ENCODE data around the gene P3H2. TPM values are rescaled to one million over a fixed set of nuclear protein-coding genes. Genes with fewer than 3 reads are reported as not detected.
"Not testable (repeated sequence)": the region's sequence is repeated elsewhere in the genome, so short reads cannot be mapped to it uniquely, and the experiment has no call there.

Gene P3H2
- total and polyA plus RNA-seq, 2 donors (not counting 1 experiment from before 2014, with no cell fraction given): not detected

- CTCF ChIA-PET: interaction anchor here (0.6 to 5.1 kb wide), 8 partner anchors 9 to 1088 kb away, joined by 3 to 40 read pairs (median 7); no protein-coding TSS in a partner anchor
- Histone ChIP-seq H3K4me2 (replicated peaks; ENCODE audit: low read depth, low read length, poor library complexity, severe bottlenecking) (no peak overlapping the region), H3K4me3 (ENCODE audit: control extremely low read depth in 1 of 5, extremely low read depth in 1 of 5, insufficient read depth in 1 of 5, low read depth in 2 of 5, low read length in 4 of 5) (no peak overlapping the region), H2AFZ (ENCODE audit: insufficient read depth, low read depth, low read length, poor library complexity, severe bottlenecking) (no peak overlapping the region), H3K9me3 (ENCODE audit: control extremely low read depth in 1 of 3, control insufficient read depth in 2 of 3, insufficient read depth in 1 of 3, low read length in 2 of 3) (no peaks in the 10 kb centered on the region), H3K9ac (ENCODE audit: low read length) (no peak overlapping the region), H3K27ac (ENCODE audit: low read length in 2 of 2) (no peak overlapping the region), H4K20me1 (ENCODE audit: control insufficient read depth, insufficient read depth, low read length, poor library complexity, severe bottlenecking) (no peaks in the 10 kb centered on the region), H3K36me3 (replicated peaks in 1 of 2; ENCODE audit: control extremely low read depth in 1 of 2, control insufficient read depth in 1 of 2, extremely low read depth in 1 of 2, insufficient read depth in 2 of 2, low read length in 1 of 2) (no peaks in the 10 kb centered on the region), H3K79me2 (ENCODE audit: control insufficient read depth, insufficient read depth, low read length) (no peaks in the 10 kb centered on the region), H3K27me3 (replicated peaks in 1 of 4; ENCODE audit: control extremely low read depth in 1 of 4, control insufficient read depth in 3 of 4, insufficient read depth in 4 of 4, low read length in 3 of 4) (no peaks in the 10 kb centered on the region), H3K4me1 (ENCODE audit: control insufficient read depth in 2 of 2, insufficient read depth in 2 of 2, low read length in 2 of 2) (no peaks in the 10 kb centered on the region)
- POLR2A ChIA-PET: no interaction called here
- Mint-ChIP-seq H3K27me3 (peaks cover 16% of the 10 kb centered on the region), H3K27ac (no peak overlapping the region), H3K4me1 (peaks cover 1% of the 10 kb centered on the region), H3K9me3 (ENCODE audit: insufficient read depth) (no peaks in the 10 kb centered on the region), H3K4me3 (no peak overlapping the region)
- WGBS (ENCODE audit: insufficient coverage): 96% methylated on average over 3 of the region's 4 CpGs
- TF ChIP-seq EZH2 (IDR thresholded peaks at IDR 0.05; ENCODE audit: borderline replicate concordance, insufficient read depth, low read depth, low read length, poor library complexity, severe bottlenecking): no peak
- no peak for TF ChIP-seq CTCF (IDR thresholded peaks at IDR 0.05)
- DNase-seq: no peak
- ATAC-seq (ENCODE audit: low read depth): no peak
- intact Hi-C loops (cut with micrococcal nuclease): loop anchor here (10.0 kb wide), 1 partner anchor 462 kb away; no protein-coding TSS in a partner anchor
Measured at GRCh38 chr3:189962466-189962865, 158.2 kb downstream of the P3H2 start.

- ATAC-seq (ENCODE audit: low read depth) (peak; percentile 58), DNase-seq (peak; percentile 49)
- Histone ChIP-seq H3K4me2 (replicated peaks; ENCODE audit: low read depth, low read length, poor library complexity, severe bottlenecking) (no peak overlapping the region), H3K36me3 (replicated peaks in 1 of 2; ENCODE audit: control extremely low read depth in 1 of 2, control insufficient read depth in 1 of 2, extremely low read depth in 1 of 2, insufficient read depth in 2 of 2, low read length in 1 of 2) (no peaks in the 10 kb centered on the region), H4K20me1 (ENCODE audit: control insufficient read depth, insufficient read depth, low read length, poor library complexity, severe bottlenecking) (no peaks in the 10 kb centered on the region), H3K9ac (ENCODE audit: low read length) (no peak overlapping the region), H3K4me3 (ENCODE audit: control extremely low read depth in 1 of 5, extremely low read depth in 1 of 5, insufficient read depth in 1 of 5, low read depth in 2 of 5, low read length in 4 of 5) (no peak overlapping the region), H3K27ac (ENCODE audit: low read length in 2 of 2) (no peak overlapping the region), H3K79me2 (ENCODE audit: control insufficient read depth, insufficient read depth, low read length) (no peaks in the 10 kb centered on the region), H3K4me1 (ENCODE audit: control insufficient read depth in 2 of 2, insufficient read depth in 2 of 2, low read length in 2 of 2) (no peaks in the 10 kb centered on the region), H3K9me3 (ENCODE audit: control extremely low read depth in 1 of 3, control insufficient read depth in 2 of 3, insufficient read depth in 1 of 3, low read length in 2 of 3) (no peaks in the 10 kb centered on the region), H3K27me3 (replicated peaks in 1 of 4; ENCODE audit: control extremely low read depth in 1 of 4, control insufficient read depth in 3 of 4, insufficient read depth in 4 of 4, low read length in 3 of 4) (no peaks in the 10 kb centered on the region), H2AFZ (ENCODE audit: insufficient read depth, low read depth, low read length, poor library complexity, severe bottlenecking) (no peak overlapping the region)
- POLR2A ChIA-PET: no interaction called here
- no peak overlapping the region for H3K4me3 Mint-ChIP-seq
- peaks cover 16% of the 10 kb centered on the region for H3K27me3 Mint-ChIP-seq
- CTCF ChIA-PET: interaction anchor here (0.7 to 5.1 kb wide), 16 partner anchors 8 to 1089 kb away, joined by 3 to 40 read pairs (median 5); no protein-coding TSS in a partner anchor
- H3K27ac Mint-ChIP-seq: no peak overlapping the region
- intact Hi-C loops (cut with micrococcal nuclease): loop anchor here (10.0 kb wide), 1 partner anchor 463 kb away; no protein-coding TSS in a partner anchor
- TF ChIP-seq EZH2 (IDR thresholded peaks at IDR 0.05; ENCODE audit: borderline replicate concordance, insufficient read depth, low read depth, low read length, poor library complexity, severe bottlenecking) (no peak), CTCF (IDR thresholded peaks at IDR 0.05) (peak; percentile 97)
- peaks cover 1% of the 10 kb centered on the region for H3K4me1 Mint-ChIP-seq
- H3K9me3 Mint-ChIP-seq (ENCODE audit: insufficient read depth): no peaks in the 10 kb centered on the region
- WGBS (ENCODE audit: insufficient coverage): 2% methylated on average over 7 of the region's 8 CpGs
Measured at GRCh38 chr3:189961522-189962161, 159.1 kb downstream of the P3H2 start.

- H3K27ac ChIP-seq (ENCODE audit: low read length in 2 of 2); H3K4me2 ChIP-seq (replicated peaks; ENCODE audit: low read depth, low read length, poor library complexity, severe bottlenecking); H2AFZ ChIP-seq (ENCODE audit: insufficient read depth, low read depth, low read length, poor library complexity, severe bottlenecking); H4K20me1 ChIP-seq (ENCODE audit: control insufficient read depth, insufficient read depth, low read length, poor library complexity, severe bottlenecking); H3K4me1 ChIP-seq (ENCODE audit: control insufficient read depth in 2 of 2, insufficient read depth in 2 of 2, low read length in 2 of 2); H3K27ac Mint-ChIP-seq; H3K9me3 Mint-ChIP-seq (ENCODE audit: insufficient read depth); H3K9me3 ChIP-seq (ENCODE audit: control extremely low read depth in 1 of 3, control insufficient read depth in 2 of 3, insufficient read depth in 1 of 3, low read length in 2 of 3); H3K9ac ChIP-seq (ENCODE audit: low read length); DNase-seq; H3K4me1 Mint-ChIP-seq; H3K4me3 ChIP-seq (ENCODE audit: control extremely low read depth in 1 of 5, extremely low read depth in 1 of 5, insufficient read depth in 1 of 5, low read depth in 2 of 5, low read length in 4 of 5); H3K27me3 ChIP-seq (replicated peaks in 1 of 4; ENCODE audit: control extremely low read depth in 1 of 4, control insufficient read depth in 3 of 4, insufficient read depth in 4 of 4, low read length in 3 of 4); POLR2A ChIA-PET; H3K4me3 Mint-ChIP-seq; H3K79me2 ChIP-seq (ENCODE audit: control insufficient read depth, insufficient read depth, low read length); ATAC-seq (ENCODE audit: low read depth); H3K36me3 ChIP-seq (replicated peaks in 1 of 2; ENCODE audit: control extremely low read depth in 1 of 2, control insufficient read depth in 1 of 2, extremely low read depth in 1 of 2, insufficient read depth in 2 of 2, low read length in 1 of 2): not testable (repeated sequence)
- 76% methylated on average over 7 of the region's 10 CpGs for WGBS (ENCODE audit: insufficient coverage)
- CTCF ChIA-PET: interaction anchor here (0.7 to 5.1 kb wide), 16 partner anchors 8 to 1090 kb away, joined by 3 to 40 read pairs (median 5); no protein-coding TSS in a partner anchor
- H3K27me3 Mint-ChIP-seq: peaks cover 21% of the 10 kb centered on the region
- intact Hi-C loops (cut with micrococcal nuclease): loop anchor here (10.0 kb wide), 1 partner anchor 464 kb away; no protein-coding TSS in a partner anchor
Measured at GRCh38 chr3:189961086-189961485, 159.6 kb downstream of the P3H2 start.

Measured in B cell (primary cell).